ENCODE data around the gene USP16. TPM values are rescaled to one million over a fixed set of nuclear protein-coding genes. Genes with fewer than 3 reads are reported as not detected.

Gene USP16
- total RNA-seq, 2 experiments from 2014 or later = 34.3 to 37.1 TPM

GRCh38 chr21:29052224-29052623, 27.8 kb downstream of the USP16 start:
- DNase-seq = no peak
- no peaks in the 10 kb centered on the region for H3K4me1 Mint-ChIP-seq
- H3K9me3 Mint-ChIP-seq = no peaks in the 10 kb centered on the region
- no peak overlapping the region for H3K27ac Mint-ChIP-seq
- POLR2A ChIA-PET = interaction anchor here (0.9 kb wide), 2 partner anchors 12 to 21 kb away, joined by 3 to 4 read pairs; no protein-coding TSS in a partner anchor
- CTCF ChIA-PET = no interaction called here
- H3K27me3 Mint-ChIP-seq = no peaks in the 10 kb centered on the region
- H3K4me3 Mint-ChIP-seq = no peak overlapping the region
- peaks cover 25% of the 10 kb centered on the region for H3K36me3 Mint-ChIP-seq (ENCODE audit: low read depth)

GRCh38 chr21:29053011-29053553, 28.6 kb downstream of the USP16 start:
- no peaks in the 10 kb centered on the region for H3K27me3 Mint-ChIP-seq
- POLR2A ChIA-PET = interaction anchor here (0.9 kb wide), 2 partner anchors 13 to 22 kb away, joined by 3 to 4 read pairs; no protein-coding TSS in a partner anchor
- no peak overlapping the region for H3K27ac Mint-ChIP-seq

GRCh38 chr21:29053656-29054055, 29.2 kb downstream of the USP16 start:
- no peaks in the 10 kb centered on the region for H3K4me1 Mint-ChIP-seq
- H3K27me3 Mint-ChIP-seq = no peaks in the 10 kb centered on the region
- H3K36me3 Mint-ChIP-seq (ENCODE audit: low read depth) = peaks cover 24% of the 10 kb centered on the region
- H3K9me3 Mint-ChIP-seq = no peaks in the 10 kb centered on the region
- H3K4me3 Mint-ChIP-seq = no peak overlapping the region
- CTCF ChIA-PET = interaction anchor here (0.5 kb wide), 1 partner anchor 13 kb away, joined by 4 read pairs; no protein-coding TSS in a partner anchor
- H3K27ac Mint-ChIP-seq = no peak overlapping the region
- DNase-seq = no peak
- POLR2A ChIA-PET = no interaction called here

More at GRCh38 chr21:29053011-29053553, 28.6 kb downstream of the USP16 start:
- Mint-ChIP-seq H3K4me1 (no peaks in the 10 kb centered on the region), H3K9me3 (no peaks in the 10 kb centered on the region), H3K36me3 (ENCODE audit: low read depth) (peaks cover 24% of the 10 kb centered on the region), H3K4me3 (no peak overlapping the region)
- CTCF ChIA-PET = interaction anchor here (0.5 kb wide), 1 partner anchor 14 kb away, joined by 4 read pairs; no protein-coding TSS in a partner anchor
- no peak for DNase-seq

- Mint-ChIP-seq H3K9me3 (no peaks in the 10 kb centered on the region), H3K36me3 (ENCODE audit: low read depth) (peaks cover 31% of the 10 kb centered on the region), H3K27ac (no peak overlapping the region), H3K4me3 (no peak overlapping the region), H3K27me3 (no peaks in the 10 kb centered on the region), H3K4me1 (no peaks in the 10 kb centered on the region)
- ChIA-PET CTCF (no interaction called here), POLR2A (interaction anchor here (1.9 kb wide), 1 partner anchor 18 kb away, joined by 6 read pairs; the partner anchor contains the start of gene CCT8)
- DNase-seq = no peak
These were observed 30.6 kb downstream of the USP16 start for GRCh38 chr21:29055080-29055479.

GRCh38 chr21:29056005-29056404, 31.5 kb downstream of the USP16 start:
- POLR2A ChIA-PET = interaction anchor here (1.9 kb wide), 1 partner anchor 17 kb away, joined by 6 read pairs; the partner anchor contains the start of gene CCT8
- Mint-ChIP-seq H3K27ac (no peak overlapping the region), H3K9me3 (no peaks in the 10 kb centered on the region), H3K27me3 (no peaks in the 10 kb centered on the region), H3K36me3 (ENCODE audit: low read depth) (peaks cover 36% of the 10 kb centered on the region), H3K4me1 (no peaks in the 10 kb centered on the region), H3K4me3 (no peak overlapping the region)
- CTCF ChIA-PET = interaction anchor here (1.1 kb wide), 1 partner anchor 9 kb away, joined by 3 read pairs; no protein-coding TSS in a partner anchor
- DNase-seq = no peak

GRCh38 chr21:29056538-29057050, 32.1 kb downstream of the USP16 start:
- H3K36me3 Mint-ChIP-seq (ENCODE audit: low read depth) = peaks cover 42% of the 10 kb centered on the region
- no peaks in the 10 kb centered on the region for H3K27me3 Mint-ChIP-seq
- H3K27ac Mint-ChIP-seq = no peak overlapping the region
- no peaks in the 10 kb centered on the region for H3K4me1 Mint-ChIP-seq
- POLR2A ChIA-PET = interaction anchor here (0.8 to 1.9 kb wide), 2 partner anchors 17 to 19 kb away, joined by 3 to 6 read pairs; partner anchors contain the start of gene CCT8
- no peak overlapping the region for H3K4me3 Mint-ChIP-seq
- DNase-seq = no peak
- CTCF ChIA-PET = interaction anchor here (1.1 kb wide), 1 partner anchor 9 kb away, joined by 3 read pairs; no protein-coding TSS in a partner anchor
- no peaks in the 10 kb centered on the region for H3K9me3 Mint-ChIP-seq

- ChIA-PET CTCF (interaction anchor here (0.9 kb wide), 1 partner anchor 8 kb away, joined by 3 read pairs; no protein-coding TSS in a partner anchor), POLR2A (interaction anchor here (0.7 to 0.8 kb wide), 2 partner anchors 40 to 62 kb away, joined by 3 read pairs; partner anchors contain the start of gene USP16)
- H3K4me3 Mint-ChIP-seq = no peak overlapping the region
- no peaks in the 10 kb centered on the region for H3K9me3 Mint-ChIP-seq
- H3K4me1 Mint-ChIP-seq = peaks cover 6% of the 10 kb centered on the region
- no peak for DNase-seq
- H3K27me3 Mint-ChIP-seq = no peaks in the 10 kb centered on the region
- H3K27ac Mint-ChIP-seq = no peak overlapping the region
- peaks cover 81% of the 10 kb centered on the region for H3K36me3 Mint-ChIP-seq (ENCODE audit: low read depth)
These were observed 40.5 kb downstream of the USP16 start for GRCh38 chr21:29064850-29065481.

GRCh38 chr21:29072873-29073221, 48.4 kb downstream of the USP16 start:
- ChIA-PET CTCF (interaction anchor here (1.0 to 2.0 kb wide), 6 partner anchors 11 to 227 kb away, joined by 3 to 11 read pairs (median 6); partner anchors contain the start of genes LTN1 and USP16), POLR2A (interaction anchor here (0.7 to 6.6 kb wide), 15 partner anchors 10 to 267 kb away, joined by 3 to 56 read pairs (median 7); partner anchors contain the start of genes BACH1, LTN1, RWDD2B and USP16)
- H3K27me3 Mint-ChIP-seq = no peaks in the 10 kb centered on the region
- H3K27ac Mint-ChIP-seq = peak overlapping the region; percentile 93
- peak overlapping the region; percentile 97 for H3K4me3 Mint-ChIP-seq
- H3K36me3 Mint-ChIP-seq (ENCODE audit: low read depth) = peaks cover 41% of the 10 kb centered on the region
- H3K9me3 Mint-ChIP-seq = no peaks in the 10 kb centered on the region
- DNase-seq = no peak
- H3K4me1 Mint-ChIP-seq = peaks cover 58% of the 10 kb centered on the region

- Mint-ChIP-seq H3K4me1 (peaks cover 59% of the 10 kb centered on the region), H3K27ac (peak within 1 kb of the TSS; percentile 93), H3K36me3 (ENCODE audit: low read depth) (peaks cover 38% of the 10 kb centered on the region), H3K27me3 (no peaks in the 10 kb centered on the region), H3K4me3 (peak within 1 kb of the TSS; percentile 97), H3K9me3 (no peaks in the 10 kb centered on the region)
- POLR2A ChIA-PET = interaction anchor here (0.7 to 6.6 kb wide), 21 partner anchors 9 to 297 kb away, joined by 3 to 56 read pairs (median 5); partner anchors contain the start of genes BACH1, LTN1, RWDD2B and USP16
- CTCF ChIA-PET = interaction anchor here (0.6 to 2.0 kb wide), 11 partner anchors 12 to 303 kb away, joined by 3 to 11 read pairs (median 3); partner anchors contain the start of genes LTN1, RWDD2B and USP16
- DNase-seq = peak; percentile 99
These were observed 48.9 kb downstream of the USP16 start, which contains the start of gene CCT8 for GRCh38 chr21:29073222-29074006. Gene CCT8 (minus strand): TSS chr21:29073648. CDS start chr21:29073590, 58 bp downstream.

- peaks cover 35% of the 10 kb centered on the region for H3K36me3 Mint-ChIP-seq (ENCODE audit: low read depth)
- H3K27me3 Mint-ChIP-seq = no peaks in the 10 kb centered on the region
- POLR2A ChIA-PET = interaction anchor here (0.7 to 6.6 kb wide), 15 partner anchors 8 to 296 kb away, joined by 3 to 56 read pairs (median 5); partner anchors contain the start of genes BACH1, LTN1, RWDD2B and USP16
- peaks cover 65% of the 10 kb centered on the region for H3K4me1 Mint-ChIP-seq
- peak overlapping the region; percentile 97 for H3K4me3 Mint-ChIP-seq
- DNase-seq = no peak
- H3K27ac Mint-ChIP-seq = peak overlapping the region; percentile 93
- H3K9me3 Mint-ChIP-seq = no peaks in the 10 kb centered on the region
- CTCF ChIA-PET = interaction anchor here (0.6 to 1.9 kb wide), 7 partner anchors 49 to 303 kb away, joined by 3 to 11 read pairs (median 3); partner anchors contain the start of genes LTN1, RWDD2B and USP16
These were observed 49.5 kb downstream of the USP16 start for GRCh38 chr21:29074007-29074376.

GRCh38 chr21:29074783-29075182, 50.3 kb downstream of the USP16 start:
- Mint-ChIP-seq H3K9me3 (no peaks in the 10 kb centered on the region), H3K27me3 (no peaks in the 10 kb centered on the region), H3K4me3 (peak overlapping the region; percentile 6), H3K4me1 (peaks cover 68% of the 10 kb centered on the region), H3K27ac (no peak overlapping the region), H3K36me3 (ENCODE audit: low read depth) (peaks cover 34% of the 10 kb centered on the region)
- no peak for DNase-seq
- CTCF ChIA-PET = no interaction called here
- POLR2A ChIA-PET = interaction anchor here (1.1 to 7.7 kb wide), 6 partner anchors 50 to 273 kb away, joined by 3 to 69 read pairs (median 38); partner anchors contain the start of genes BACH1, RWDD2B and USP16
